B cell (primary cell): Measurements from ENCODE around the gene CTNNA2. TPM values are rescaled to one million over a fixed set of nuclear protein-coding genes. Genes with fewer than 3 reads are reported as not detected.

ENCODE experiments used
- ATAC-seq: fragments of 200-7000 bp; cut with Tn5 transposase; one replicate; pipeline ENCODE4 v1.10.0; 2021; ENCODE audit warnings: low read depth, mild to moderate bottlenecking, moderate number of reproducible peaks, moderate library complexity
- CTCF ChIA-PET: fragments of 350-600 bp; sonication (Branson Sonifier 250); formaldehyde crosslinking; loops from one replicate; lab custom pipeline; 2021; ENCODE audit warnings: antibody characterized with exemption, inconsistent platforms; lab: Charles Lee
- POLR2A ChIA-PET: fragments of 350-600 bp; sonication (Branson Sonifier 250); formaldehyde crosslinking; loops from one replicate; lab custom pipeline; 2021; ENCODE audit warnings: antibody characterized with exemption; lab: Charles Lee
- DNase-seq: peaks from one replicate; pipeline ENCODE4 v3.0.0; 2013
- H2AFZ ChIP-seq: 2 replicates; pipeline ENCODE4 v1.6.1; 2012; ENCODE audit warnings: mild to moderate bottlenecking, low read depth, low read length; ENCODE audit not compliant: insufficient read depth, poor library complexity, severe bottlenecking
- H3K27ac ChIP-seq, 2 donors: 1 replicate in 1 of 2; 2 replicates in 1 of 2; pipeline ENCODE4 v1.5.1; 2012 to 2013; ENCODE audit warnings: low read length in 2 of 2, mild to moderate bottlenecking in 2 of 2, moderate library complexity in 1 of 2
- H3K27me3 ChIP-seq, 4 experiments: fragments of 200-600 bp in 1 of 4; sonication (generic) in 1 of 4; replicated peaks in 1 of 4; 1 replicate in 2 of 4; 2 replicates in 2 of 4; pipeline versions ENCODE4 v1.6.1 to v1.7.0; 2013 to 2016; ENCODE audit warnings: low read length in 3 of 4, mild to moderate bottlenecking in 2 of 4, mixed read lengths in 1 of 4, moderate library complexity in 1 of 4; ENCODE audit not compliant: insufficient read depth in 4 of 4, control insufficient read depth in 3 of 4; ENCODE audit errors: control extremely low read depth in 1 of 4
- H3K36me3 ChIP-seq, 2 experiments: replicated peaks in 1 of 2; 1 replicate in 1 of 2; 2 replicates in 1 of 2; pipeline versions ENCODE4 v1.6.1 to v1.7.1; 2013; ENCODE audit warnings: low read length in 1 of 2; ENCODE audit not compliant: insufficient read depth in 2 of 2, control insufficient read depth in 1 of 2; ENCODE audit errors: control extremely low read depth in 1 of 2, extremely low read depth in 1 of 2
- H3K4me1 ChIP-seq, 2 donors: fragments of 200-600 bp in 1 of 2; sonication (generic) in 1 of 2; 1 replicate in 1 of 2; 2 replicates in 1 of 2; pipeline versions ENCODE4 v1.5.1 to v1.6.1; 2013 to 2017; ENCODE audit warnings: low read length in 2 of 2; ENCODE audit not compliant: control insufficient read depth in 2 of 2, insufficient read depth in 2 of 2
- H3K4me2 ChIP-seq: replicated peaks from 2 replicates; pipeline ENCODE3; 2012; ENCODE audit warnings: mild to moderate bottlenecking, low read depth, low read length; ENCODE audit not compliant: poor library complexity, severe bottlenecking
- H3K4me3 ChIP-seq, 5 experiments: fragments of 200-600 bp in 1 of 5; sonication (generic) in 1 of 5; 1 replicate in 3 of 5; 2 replicates in 2 of 5; pipeline versions ENCODE4 v1.5.1 to v1.7.0; 2011 to 2016; ENCODE audit warnings: low read length in 4 of 5, mild to moderate bottlenecking in 4 of 5, low read depth in 2 of 5, control low read depth in 1 of 5, moderate library complexity in 1 of 5; ENCODE audit not compliant: insufficient read depth in 1 of 5; ENCODE audit errors: control extremely low read depth in 1 of 5, extremely low read depth in 1 of 5
- H3K79me2 ChIP-seq: fragments of 200-600 bp; sonication (generic); one replicate; pipeline ENCODE4 v1.6.0; 2016; ENCODE audit warnings: low read length; ENCODE audit not compliant: control insufficient read depth, insufficient read depth
- H3K9ac ChIP-seq: fragments of 200-600 bp; sonication (generic); 2 replicates; pipeline ENCODE4 v1.6.1; 2017; ENCODE audit warnings: mild to moderate bottlenecking, low read length, moderate library complexity
- H3K9me3 ChIP-seq, 3 donors: one replicate each; pipeline versions ENCODE4 v1.6.1 to v1.7.1; 2013; ENCODE audit warnings: low read length in 2 of 3; ENCODE audit not compliant: control insufficient read depth in 2 of 3, insufficient read depth in 1 of 3; ENCODE audit errors: control extremely low read depth in 1 of 3
- H4K20me1 ChIP-seq: 2 replicates; pipeline ENCODE4 v1.6.0; 2012; ENCODE audit warnings: mild to moderate bottlenecking, low read length; ENCODE audit not compliant: insufficient read depth, control insufficient read depth, poor library complexity, severe bottlenecking
- H3K27ac Mint-ChIP-seq: one replicate; pipeline ENCODE4 v1.8.0; 2021; ENCODE audit warnings: mixed read lengths
- H3K27me3 Mint-ChIP-seq: one replicate; pipeline ENCODE4 v1.8.0; 2021; ENCODE audit warnings: mixed read lengths
- H3K4me1 Mint-ChIP-seq: one replicate; pipeline ENCODE4 v1.8.0; 2021; ENCODE audit warnings: mixed read lengths
- H3K4me3 Mint-ChIP-seq: one replicate; pipeline ENCODE4 v1.8.0; 2021; ENCODE audit warnings: mixed read lengths
- H3K9me3 Mint-ChIP-seq: one replicate; pipeline ENCODE4 v1.8.0; 2022; ENCODE audit warnings: mixed read lengths; ENCODE audit not compliant: insufficient read depth
- CTCF ChIP-seq: fragments of 200-600 bp; IDR thresholded peaks from one replicate; pipeline ENCODE4 v1.8.0; 2022; ENCODE audit warnings: antibody characterized with exemption, mild to moderate bottlenecking
- EZH2 ChIP-seq: IDR thresholded peaks from 2 replicates; pipeline ENCODE4 v1.6.1; 2012; ENCODE audit warnings: borderline replicate concordance, low read depth, mild to moderate bottlenecking, moderate library complexity, low read length; ENCODE audit not compliant: insufficient read depth, poor library complexity, severe bottlenecking
- WGBS: methylation state at CpG from one replicate; pipeline ENCODE4 v1.1.5; 2013; ENCODE audit warnings: missing lambda C conversion rate; ENCODE audit not compliant: insufficient coverage; 5-methylcytosine and 5-hydroxymethylcytosine counted together
- intact Hi-C: fragments of 100-400 bp; cut with micrococcal nuclease; formaldehyde crosslinking; loops from one replicate; pipeline ENCODE4 v1.10.0; 2022
- polyA plus RNA-seq: library from polyadenylated mRNA; depleted of rRNA; stranded (reverse); fragments of >200 nt; gene quantifications from 2 replicates; pipeline ENCODE4 v1.2.3, GENCODE V29; 2012
- total RNA-seq, 2 donors: library from RNA; stranded (reverse); fragments of 120-200 nt in 1 of 2; gene quantifications; 1 replicate in 1 of 2; 2 replicates in 1 of 2; pipeline versions ENCODE4 v1.2.3 to v1.2.4, GENCODE V29; 2013 to 2022

Gene CTNNA2
- total and polyA plus RNA-seq, 2 donors (not counting 1 experiment from before 2014, with no cell fraction given), result not detected

DNA sequence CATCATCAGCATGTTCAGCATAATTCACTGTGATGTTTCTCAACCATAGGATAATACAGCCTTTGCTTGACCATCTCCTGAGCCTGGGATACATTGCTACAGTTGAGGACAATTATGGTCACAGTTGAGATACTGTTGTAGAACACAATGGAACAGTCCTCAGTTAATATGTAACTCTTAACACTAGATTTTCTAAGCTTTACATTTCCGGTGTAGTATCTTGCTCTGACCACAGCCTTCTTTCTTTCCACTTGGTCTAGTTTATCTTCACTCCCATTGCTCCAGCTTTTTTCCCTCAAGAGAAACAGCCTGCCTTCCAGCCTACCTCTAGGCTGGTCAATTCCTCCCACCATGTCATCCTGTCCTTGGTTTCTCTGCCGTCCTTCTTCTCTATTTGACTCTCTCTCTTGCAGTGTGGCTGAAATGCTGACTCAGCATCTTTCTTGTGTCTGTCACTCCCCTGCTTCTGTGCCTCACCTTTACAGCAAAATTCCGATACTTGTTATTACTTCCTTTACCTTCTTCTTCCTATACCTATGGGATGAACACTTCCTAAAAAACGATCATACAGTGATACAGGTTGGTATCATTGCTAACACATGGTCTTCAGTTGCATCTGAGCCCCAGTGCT, 80.5 kb downstream of the CTNNA2 start:
- H3K4me1 Mint-ChIP-seq, result no peaks in the 10 kb centered on the region
- H3K9me3 Mint-ChIP-seq, result peaks cover 3% of the 10 kb centered on the region
- H3K27me3 ChIP-seq, result no peaks in the 10 kb centered on the region
- WGBS, result 93% methylated on average over 2 of the region's 4 CpGs
- intact Hi-C loops, result no loop called here
- ChIA-PET POLR2A (no interaction called here), CTCF (no interaction called here)
- H3K27me3 Mint-ChIP-seq, result no peaks in the 10 kb centered on the region
- no peak overlapping the region for H2AFZ ChIP-seq
- no peak overlapping the region for H3K4me2 ChIP-seq
- H4K20me1 ChIP-seq, result no peaks in the 10 kb centered on the region
- H3K27ac Mint-ChIP-seq, result no peak overlapping the region
- no peak for ATAC-seq
- no peak overlapping the region for H3K27ac ChIP-seq
- no peaks in the 10 kb centered on the region for H3K4me1 ChIP-seq
- peaks cover 0 to 4% (median 3%) of the 10 kb centered on the region in 3 donors for H3K9me3 ChIP-seq
- TF ChIP-seq CTCF (no peak), EZH2 (no peak)
- H3K4me3 ChIP-seq, result no peak overlapping the region
- H3K4me3 Mint-ChIP-seq, result no peak overlapping the region
- no peak for DNase-seq
- no peaks in the 10 kb centered on the region for H3K79me2 ChIP-seq
- H3K36me3 ChIP-seq, result no peaks in the 10 kb centered on the region
- H3K9ac ChIP-seq, result no peak overlapping the region

DNA sequence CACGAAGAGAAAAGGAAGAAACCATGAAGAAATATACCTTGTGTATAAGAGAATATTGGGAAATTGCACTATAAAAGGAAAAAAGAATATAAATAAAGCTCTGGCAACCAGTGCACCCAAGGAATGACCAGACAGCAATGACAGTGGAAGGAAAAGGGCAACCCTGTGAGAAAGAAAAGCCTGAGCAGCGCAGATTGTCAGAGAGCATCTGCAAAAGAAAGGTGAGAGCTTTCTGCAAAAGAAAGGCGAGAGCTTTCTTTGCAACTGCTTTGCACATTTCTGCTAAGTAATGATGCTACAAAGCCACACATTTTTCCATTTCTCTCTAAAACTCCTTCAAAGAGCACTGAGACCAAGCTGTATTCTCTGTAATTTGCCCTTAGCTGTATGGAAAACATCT, 83.6 kb downstream of the CTNNA2 start:
- CTCF ChIA-PET, result no interaction called here
- Histone ChIP-seq H3K79me2 (no peaks in the 10 kb centered on the region), H3K36me3 (no peaks in the 10 kb centered on the region), H4K20me1 (no peaks in the 10 kb centered on the region), H3K9ac (no peak overlapping the region), H2AFZ (no peak overlapping the region), H3K4me1 (no peaks in the 10 kb centered on the region), H3K4me3 (no peak overlapping the region), H3K27me3 (no peaks in the 10 kb centered on the region), H3K4me2 (no peak overlapping the region), H3K9me3 (peaks cover 2 to 7% (median 6%) of the 10 kb centered on the region in 3 donors), H3K27ac (no peak overlapping the region)
- no peaks in the 10 kb centered on the region for H3K4me1 Mint-ChIP-seq
- POLR2A ChIA-PET, result no interaction called here
- TF ChIP-seq EZH2 (no peak), CTCF (no peak)
- WGBS, result 68% methylated on average over 2 of the region's 3 CpGs
- DNase-seq, result no peak
- no peak overlapping the region for H3K4me3 Mint-ChIP-seq
- H3K27ac Mint-ChIP-seq, result no peak overlapping the region
- peaks cover 5% of the 10 kb centered on the region for H3K9me3 Mint-ChIP-seq
- no peak for ATAC-seq
- no peaks in the 10 kb centered on the region for H3K27me3 Mint-ChIP-seq
- intact Hi-C loops, result no loop called here
